K562 (cell line): ENCODE data around the gene DKK3. TPM values are rescaled to one million over a fixed set of nuclear protein-coding genes. Genes with fewer than 3 reads are reported as not detected.

ENCODE experiments used
- AFF4 ChIP-seq: sonication (generic); formaldehyde crosslinking; IDR thresholded peaks from 2 replicates; pipeline ENCODE4 v1.8.0; 2023; ENCODE audit warnings: mild to moderate bottlenecking, missing genetic modification reagents
- ARID2 ChIP-seq: fragments of 450-650 bp; IDR thresholded peaks from 2 replicates; pipeline ENCODE4 v1.6.1; 2017; ENCODE audit warnings: antibody characterized with exemption, mild to moderate bottlenecking
- BDP1 ChIP-seq: IDR thresholded peaks from 3 replicates; pipeline ENCODE4 v1.6.1; 2011; ENCODE audit not compliant: insufficient read length, insufficient read depth
- BRCA1 ChIP-seq, 2 experiments: fragments of 450-650 bp in 1 of 2; sonication (generic) in 1 of 2; formaldehyde crosslinking in 1 of 2; IDR thresholded peaks; 2 replicates each; pipeline versions ENCODE4 v1.5.0 to v1.6.1; 2017 to 2020; ENCODE audit warnings: mild to moderate bottlenecking in 1 of 2, missing genetic modification reagents in 1 of 2
- E4F1 ChIP-seq: fragments of 250-450 bp; sonication (Bioruptor Pico); IDR thresholded peaks from 2 replicates; pipeline ENCODE4 v1.5.0; 2021; ENCODE audit warnings: mild to moderate bottlenecking, borderline replicate concordance
- HOXB6 ChIP-seq: fragments of 250-450 bp; sonication (Bioruptor Pico); IDR thresholded peaks from 2 replicates; pipeline ENCODE4 v1.5.1; 2022; ENCODE audit warnings: mild to moderate bottlenecking, borderline replicate concordance
- JUND ChIP-seq, 2 experiments: IDR thresholded peaks; 2 replicates in 1 of 2; 3 replicates in 1 of 2; pipeline ENCODE4 v1.6.1; 2011; ENCODE audit warnings: borderline replicate concordance in 2 of 2, low read depth in 2 of 2, low read length in 2 of 2, improper control_type of control experiment in 1 of 2, missing biosample characterization in 1 of 2, missing genetic modification characterization in 1 of 2, missing genetic modification reagents in 1 of 2
- KLF6 ChIP-seq: fragments of 250-450 bp; sonication (Bioruptor Pico); IDR thresholded peaks from 2 replicates; pipeline ENCODE4 v1.4.0; 2020; ENCODE audit warnings: mild to moderate bottlenecking, moderate library complexity, borderline replicate concordance
- MAFK ChIP-seq: IDR thresholded peaks from 2 replicates; pipeline ENCODE4 v1.6.1; 2011; ENCODE audit warnings: low read length, improper control_type of control experiment
- MECOM ChIP-seq: fragments of 250-450 bp; sonication (Bioruptor Pico); IDR thresholded peaks from 2 replicates; pipeline ENCODE4 v1.8.0; 2022; ENCODE audit warnings: inconsistent platforms
- MLLT1 ChIP-seq, 2 experiments: fragments of 450-650 bp; IDR thresholded peaks; 2 replicates each; pipeline ENCODE4 v1.6.1; 2016
- NCOA2 ChIP-seq, 2 experiments: fragments of 450-650 bp; IDR thresholded peaks; 2 replicates each; pipeline ENCODE4 v1.6.1; 2018; ENCODE audit warnings: mild to moderate bottlenecking in 2 of 2, moderate library complexity in 1 of 2; ENCODE audit not compliant: partially characterized antibody in 2 of 2
- SRSF7 ChIP-seq: fragments of 200-400 bp; formaldehyde crosslinking; optimal IDR thresholded peaks from 2 replicates; pipeline ENCODE3; 2017; ENCODE audit warnings: mild to moderate bottlenecking, low read depth, low read length
- TAL1 ChIP-seq: fragments of 450-650 bp; IDR thresholded peaks from 2 replicates; pipeline ENCODE4 v1.6.1; 2016; ENCODE audit warnings: mild to moderate bottlenecking
- TOE1 ChIP-seq, 2 experiments: fragments of 450-650 bp in 1 of 2; sonication (generic) in 1 of 2; formaldehyde crosslinking in 1 of 2; IDR thresholded peaks; 2 replicates each; pipeline versions ENCODE4 v1.7.1 to v1.8.0; 2016 to 2022; ENCODE audit warnings: borderline replicate concordance in 2 of 2, mild to moderate bottlenecking in 2 of 2, antibody characterized with exemption in 1 of 2, inconsistent platforms in 1 of 2, low read depth in 1 of 2, missing genetic modification reagents in 1 of 2, moderate library complexity in 1 of 2
- ZFP36 ChIP-seq: fragments of 150-350 bp; IDR thresholded peaks from 2 replicates; pipeline ENCODE4 v1.6.1; 2018; ENCODE audit warnings: low read length, low read depth; ENCODE audit not compliant: partially characterized antibody
- ZNF212 ChIP-seq: fragments of 450-650 bp; formaldehyde crosslinking; IDR thresholded peaks from 2 replicates; pipeline ENCODE4 v1.4.0; 2020; ENCODE audit warnings: mild to moderate bottlenecking
- ZNF263 ChIP-seq: sonication (generic); formaldehyde crosslinking; IDR thresholded peaks from 2 replicates; pipeline ENCODE4 v1.8.0; 2022; ENCODE audit warnings: mild to moderate bottlenecking, missing genetic modification reagents, borderline replicate concordance
- polyA plus RNA-seq, 8 experiments: library from polyadenylated mRNA; depleted of rRNA in 4 of 8; stranded (reverse) in 5 of 8; unstranded in 3 of 8; fragments of >200 nt; fragmentation: Nextera tagmentation in 2 of 8; fragmentation: Illumina TruSeq in 1 of 8; extraction: Ambion mirVana in 2 of 8; extraction: Trizol in 1 of 8; gene quantifications; 2 replicates each; pipeline versions ENCODE4 v1.2.1 to v1.2.3, GENCODE V29; 2011 to 2014; ENCODE audit warnings: inconsistent platforms in 1 of 8, missing spikeins in 1 of 8
- total RNA-seq, 7 experiments: library from RNA; depleted of rRNA in 6 of 7; stranded (reverse); fragments of >200 nt in 6 of 7; fragmentation: Illumina TruSeq in 2 of 7; extraction: Trizol in 2 of 7; gene quantifications; 2 replicates each; pipeline versions ENCODE4 v1.2.1 to v1.2.3, GENCODE V29; 2011 to 2021; ENCODE audit warnings: low replicate concordance in 1 of 7

The DKK3 gene
- total and polyA plus RNA-seq, 9 of the 15 experiments (the other 6 are each of a cell fraction or from before 2014, with no cell fraction given): 0.14 to 0.85 (median 0.38) TPM; not detected in 6

GRCh38 chr11:12043959-12044791 lies 35.7 kb upstream of the DKK3 start (continued):
- no peak for TF ChIP-seq E4F1 (CRISPR knock-in tag)
- no peak for TF ChIP-seq BRCA1 (IDR thresholded peaks at IDR 0.05)
- TF ChIP-seq BRCA1 (CRISPR knock-in tag; IDR thresholded peaks at IDR 0.05): no peak
- no peak for TF ChIP-seq TAL1
- TF ChIP-seq ZNF263: no peak
- no peak for TF ChIP-seq KLF6 (CRISPR knock-in tag)
- TF ChIP-seq MLLT1 (IDR thresholded peaks at IDR 0.05): no peak
- peak; percentile 68 for TF ChIP-seq JUND (IDR thresholded peaks at IDR 0.05; ENCODE audit: borderline replicate concordance, low read depth, low read length)
- peak; percentile 76; the same call in 1 of the 3 replicates for TF ChIP-seq JUND (tag; IDR thresholded peaks at IDR 0.05; ENCODE audit: borderline replicate concordance, low read depth, low read length)
- TF ChIP-seq TOE1 (IDR thresholded peaks at IDR 0.05; ENCODE audit: borderline replicate concordance): no peak
- no peak for TF ChIP-seq TOE1 (CRISPR knock-in tag; IDR thresholded peaks at IDR 0.05; ENCODE audit: borderline replicate concordance, low read depth)
- TF ChIP-seq HOXB6 (CRISPR knock-in tag): no peak
- TF ChIP-seq NCOA2 (IDR thresholded peaks at IDR 0.05; ENCODE audit: partially characterized antibody in 2 of 2): no peak
- 0 out of 2 replicates have a peak, but pooled peaks have one; percentile 30 for TF ChIP-seq MECOM (CRISPR knock-in tag)
- TF ChIP-seq BDP1: no peak
- peak; percentile 84 for TF ChIP-seq ARID2
- TF ChIP-seq AFF4: no peak
- TF ChIP-seq SRSF7: no peak
- TF ChIP-seq ZNF212 (CRISPR knock-in tag): no peak
- TF ChIP-seq ZFP36: no peak
- no peak for TF ChIP-seq MAFK
